Activated T-helper 9 cell treated with anti-CD3 and anti-CD28 coated beads, Interleukin-2, amount 50 U/mL, for 16 hours (primary cell): ENCODE measurements around the gene ARSJ.
A peak's percentile ranks its signal among the peaks of the same experiment; 100 is the strongest.

Source experiments
- DNase-seq: peaks from one replicate; pipeline ENCODE4 v3.0.0-alpha.2; 2020; ENCODE audit warnings: low read depth

ARSJ gene

DNA sequence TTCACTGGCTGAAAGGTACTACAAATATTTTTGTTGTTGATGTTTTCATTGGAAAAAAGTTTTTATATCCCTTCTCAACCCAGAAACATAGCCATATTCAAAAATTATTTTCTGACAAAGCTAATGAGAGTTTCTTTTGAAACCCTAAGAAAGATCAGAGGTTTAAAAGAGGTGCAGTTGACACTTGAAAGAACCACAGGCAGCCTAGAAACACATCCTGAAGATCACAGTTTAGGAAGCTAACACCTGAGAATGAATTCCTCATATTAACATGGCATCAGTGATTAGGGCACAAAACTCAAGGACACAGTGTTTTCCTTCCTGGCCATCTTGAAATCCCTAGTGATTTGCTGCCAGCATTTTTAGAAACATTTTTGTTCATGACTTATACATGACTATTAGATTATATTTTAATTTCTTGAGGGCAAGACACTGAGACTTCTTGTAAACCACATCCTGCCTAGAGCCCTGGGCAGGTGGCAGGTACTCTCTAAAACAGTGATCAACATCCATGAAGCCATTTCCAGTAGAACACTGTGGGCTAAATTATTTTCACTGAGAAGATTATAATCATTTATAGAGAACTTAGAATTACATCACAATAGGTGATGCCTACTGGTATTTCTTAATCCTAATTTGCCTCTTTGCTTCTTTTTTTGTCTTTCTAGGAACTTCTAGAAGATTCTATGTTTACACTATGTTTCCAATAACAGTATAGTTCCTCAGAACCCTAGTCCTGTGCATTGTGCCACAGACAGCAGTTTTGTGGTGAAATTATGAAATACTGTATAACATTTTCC is 80.0 kb downstream of the ARSJ start:
- peak; percentile 10 for DNase-seq

GRCh38 chr4:113893546-113893945 is 85.9 kb downstream of the ARSJ start:
- no peak for DNase-seq

DNA sequence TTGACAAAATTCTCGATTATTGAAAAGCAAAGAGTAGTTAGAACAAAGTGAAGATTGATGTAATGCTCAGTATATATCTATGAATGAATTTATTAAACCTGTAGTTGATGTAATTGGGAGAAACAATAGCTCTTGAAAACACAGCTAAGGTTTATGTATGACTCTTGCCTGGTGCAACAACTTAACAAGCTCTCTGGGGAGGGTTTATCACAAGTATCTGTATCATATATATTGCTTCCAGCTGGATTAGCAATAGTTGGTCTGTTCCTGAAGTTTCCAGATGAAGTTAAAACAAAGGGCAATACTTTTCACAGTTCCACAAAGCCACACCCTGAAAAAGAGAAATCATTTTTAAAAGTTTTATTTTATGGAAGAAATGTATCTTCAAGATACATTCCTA is 91.4 kb downstream of the ARSJ start:
- DNase-seq = no peak

DNA sequence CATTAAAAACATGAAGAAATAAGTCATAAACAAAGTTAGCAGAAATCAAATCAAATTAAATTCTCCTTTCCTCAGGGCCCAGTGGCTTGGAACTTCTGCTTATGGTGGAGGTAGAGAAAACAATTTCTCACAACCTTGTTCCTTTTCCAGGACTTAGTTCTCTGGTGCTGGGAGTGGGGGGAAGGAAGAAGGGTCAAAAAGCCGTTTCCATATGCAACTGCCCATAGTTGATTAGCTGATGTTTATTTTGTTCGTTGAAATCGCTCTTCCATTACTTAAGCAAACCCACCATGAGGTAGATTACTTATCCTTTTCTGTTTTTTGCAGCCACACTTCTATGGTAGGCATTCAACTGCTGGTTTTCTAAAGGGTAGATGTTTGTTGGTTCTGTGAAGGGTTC is 94.2 kb downstream of the ARSJ start:
- no peak for DNase-seq

GRCh38 chr4:113884655-113885054 is 94.8 kb downstream of the ARSJ start:
- no peak for DNase-seq

DNA sequence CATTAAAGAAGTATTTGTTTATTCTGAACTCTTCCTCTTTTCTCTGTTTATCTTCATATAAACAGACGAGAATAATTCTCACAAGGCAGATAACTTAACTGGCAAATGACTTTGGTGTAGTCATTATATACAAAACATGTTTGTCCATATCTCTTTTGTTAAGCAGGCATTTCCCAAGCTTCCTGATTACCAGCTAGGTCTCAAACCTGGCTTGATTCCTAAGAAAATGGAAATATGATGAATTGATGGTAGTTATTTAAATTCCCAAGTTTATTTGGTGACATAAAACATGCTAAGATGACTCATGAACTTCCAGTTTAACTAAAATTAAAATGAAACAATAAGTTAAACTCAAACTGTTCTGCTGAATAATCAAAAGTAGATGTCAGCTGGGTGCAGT is 96.8 kb downstream of the ARSJ start:
- DNase-seq = no peak

DNA sequence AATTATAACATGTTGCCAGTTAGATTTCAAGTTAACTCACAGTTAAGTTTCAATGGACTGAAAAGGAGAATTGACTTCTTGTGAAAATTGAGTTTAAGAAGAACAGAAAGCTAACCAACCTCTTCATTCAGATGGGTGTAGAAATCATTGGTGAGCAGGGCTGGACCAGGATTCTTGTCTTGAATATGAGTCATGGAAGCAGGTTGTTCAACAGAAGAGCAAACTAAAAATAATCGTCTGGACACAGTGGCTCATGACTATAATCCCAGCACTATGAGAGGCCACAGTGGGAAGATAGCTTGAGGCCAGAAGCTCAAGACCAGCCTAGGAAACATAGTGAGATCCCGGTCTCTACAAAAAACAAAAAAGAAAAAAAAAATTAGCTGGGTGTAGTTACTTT is 98.2 kb downstream of the ARSJ start:
- no peak for DNase-seq

- DNase-seq = no peak
Observed at GRCh38 chr4:113880240-113881028, 99.0 kb downstream of the ARSJ start.

- DNase-seq = no peak
Observed at GRCh38 chr4:113878668-113879067, 100.8 kb downstream of the ARSJ start.

DNA sequence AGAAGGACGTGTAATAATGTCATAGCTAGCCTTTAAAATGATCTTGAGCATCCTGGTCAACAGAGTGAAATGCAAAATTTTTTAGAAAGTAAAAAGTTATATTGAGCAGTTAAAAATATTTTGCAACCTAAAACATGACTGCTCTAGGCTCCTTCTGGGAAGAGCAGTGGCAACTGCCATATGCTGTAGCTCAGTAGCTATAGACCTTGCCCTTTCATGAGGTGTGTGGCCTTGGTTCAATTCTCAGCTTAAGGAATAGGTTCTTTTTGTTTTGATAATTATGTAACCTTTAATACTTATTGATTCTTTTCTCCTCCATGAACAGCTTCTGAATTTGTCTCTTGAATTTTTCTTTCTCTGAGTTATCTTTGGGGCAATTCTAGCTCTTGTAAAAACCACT is 105.0 kb downstream of the ARSJ start:
- no peak for DNase-seq

GRCh38 chr4:113873508-113873907 is 105.9 kb downstream of the ARSJ start:
- DNase-seq = no peak

DNA sequence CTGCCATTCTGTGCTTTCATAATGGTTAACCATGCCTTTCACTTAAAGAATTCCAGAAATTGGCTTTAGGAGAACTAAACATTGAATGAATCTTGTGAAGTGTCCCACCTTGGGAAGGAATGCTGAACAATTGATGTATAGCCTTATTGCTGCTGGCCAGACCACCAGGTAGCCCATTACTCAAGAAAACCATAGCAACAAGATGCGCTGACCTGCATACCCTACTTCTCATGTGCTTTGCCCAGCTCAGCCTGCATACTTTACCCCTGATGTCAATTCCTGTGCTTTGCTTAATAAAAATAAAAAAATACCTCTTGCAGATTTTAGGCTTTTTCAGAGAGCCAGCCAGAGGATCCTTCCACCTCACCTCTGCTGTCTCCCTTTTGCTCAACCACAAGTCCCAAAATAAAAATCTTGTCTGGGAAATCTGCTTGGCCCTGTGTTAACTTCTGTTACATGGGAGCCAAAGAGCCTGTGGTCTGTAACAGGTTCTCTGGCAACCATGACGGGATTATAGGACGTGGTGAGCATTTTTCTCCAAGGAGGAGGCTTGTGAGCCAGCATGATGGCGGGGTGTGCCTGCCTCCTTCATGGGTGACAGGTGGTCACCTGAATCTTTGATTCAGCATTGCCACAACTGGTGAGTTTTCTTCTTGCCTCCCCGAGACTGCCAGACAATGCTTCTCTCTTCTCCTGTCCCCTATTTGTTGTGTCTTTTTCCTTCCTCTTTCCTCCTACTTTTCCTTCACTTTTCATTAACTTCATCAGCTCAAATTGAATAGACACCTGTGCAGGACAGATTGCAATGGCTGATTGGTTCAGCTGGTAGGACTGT is 106.8 kb downstream of the ARSJ start:
- DNase-seq = no peak

GRCh38 chr4:113871080-113871479 is 108.4 kb downstream of the ARSJ start:
- no peak for DNase-seq

GRCh38 chr4:113869743-113870375 is 109.6 kb downstream of the ARSJ start:
- peak; percentile 40 for DNase-seq

GRCh38 chr4:113866611-113867010 is 112.8 kb downstream of the ARSJ start:
- no peak for DNase-seq

- DNase-seq = no peak
Observed at GRCh38 chr4:113858924-113859323, 120.5 kb downstream of the ARSJ start.

- no peak for DNase-seq
Observed at GRCh38 chr4:113851816-113852215, 127.6 kb downstream of the ARSJ start.
